Ascending aorta (tissue), 2 donors: ENCODE results near the gene DEGS2. TPM values are rescaled to one million over a fixed set of nuclear protein-coding genes. Genes with fewer than 3 reads are reported as not detected.

Experiments used
- DNase-seq, 2 donors: peaks; one replicate each; pipeline ENCODE4 v3.0.0-alpha.2; 2019; ENCODE audit warnings: low spot score in 2 of 2
- H3K27ac ChIP-seq, 2 donors: fragments of 200-600 bp; sonication (generic); one replicate each; pipeline ENCODE4 v1.5.1; 2016 to 2017; ENCODE audit warnings: mild to moderate bottlenecking in 1 of 2
- H3K27me3 ChIP-seq: fragments of 200-600 bp; sonication (generic); one replicate; pipeline ENCODE4 v1.5.1; 2017
- H3K36me3 ChIP-seq, 2 donors: fragments of 200-600 bp; sonication (generic); one replicate each; pipeline ENCODE4 v1.5.1; 2016
- H3K4me1 ChIP-seq, 2 donors: fragments of 200-600 bp; sonication (generic); one replicate each; pipeline ENCODE4 v1.5.1; 2016 to 2017; ENCODE audit warnings: mild to moderate bottlenecking in 1 of 2
- H3K4me3 ChIP-seq, 2 donors: fragments of 200-600 bp; sonication (generic); one replicate each; pipeline ENCODE4 v1.5.1; 2016 to 2017; ENCODE audit warnings: mild to moderate bottlenecking in 1 of 2
- H3K9me3 ChIP-seq, 2 donors: fragments of 200-600 bp; sonication (generic); one replicate each; pipeline ENCODE4 v1.5.1; 2016
- intact Hi-C: fragments of 100-400 bp; cut with DNase I; formaldehyde crosslinking; loops from one replicate; pipeline ENCODE4 v1.15.1; 2023
- total RNA-seq: library from RNA; depleted of rRNA; stranded (reverse); fragments of >200 nt; gene quantifications from one replicate; pipeline ENCODE4 v1.1.0, GENCODE V29; 2016
- TF ChIP-seq, protein P1 (sequence below), 3 experiments: fragments of 200-600 bp in 2 of 3; fragments of 450-650 bp in 1 of 3; sonication (generic) in 2 of 3; IDR thresholded peaks; one replicate each; pipeline ENCODE4 v1.5.1; 2016 to 2019; ENCODE audit warnings: antibody characterized with exemption in 3 of 3, mild to moderate bottlenecking in 1 of 3, moderate library complexity in 1 of 3

The DEGS2 gene
- total RNA-seq, 1 donor from 2014 or later = 1.6 TPM

- intact Hi-C loops = no loop called here
- Histone ChIP-seq H3K27ac (no peak overlapping the region), H3K27me3 (no peaks in the 10 kb centered on the region), H3K4me1 (no peaks in the 10 kb centered on the region), H3K9me3 (no peaks in the 10 kb centered on the region), H3K36me3 (peaks cover 0 to 4% of the 10 kb centered on the region in 2 donors), H3K4me3 (no peak overlapping the region)
- TF ChIP-seq, protein P1, sequence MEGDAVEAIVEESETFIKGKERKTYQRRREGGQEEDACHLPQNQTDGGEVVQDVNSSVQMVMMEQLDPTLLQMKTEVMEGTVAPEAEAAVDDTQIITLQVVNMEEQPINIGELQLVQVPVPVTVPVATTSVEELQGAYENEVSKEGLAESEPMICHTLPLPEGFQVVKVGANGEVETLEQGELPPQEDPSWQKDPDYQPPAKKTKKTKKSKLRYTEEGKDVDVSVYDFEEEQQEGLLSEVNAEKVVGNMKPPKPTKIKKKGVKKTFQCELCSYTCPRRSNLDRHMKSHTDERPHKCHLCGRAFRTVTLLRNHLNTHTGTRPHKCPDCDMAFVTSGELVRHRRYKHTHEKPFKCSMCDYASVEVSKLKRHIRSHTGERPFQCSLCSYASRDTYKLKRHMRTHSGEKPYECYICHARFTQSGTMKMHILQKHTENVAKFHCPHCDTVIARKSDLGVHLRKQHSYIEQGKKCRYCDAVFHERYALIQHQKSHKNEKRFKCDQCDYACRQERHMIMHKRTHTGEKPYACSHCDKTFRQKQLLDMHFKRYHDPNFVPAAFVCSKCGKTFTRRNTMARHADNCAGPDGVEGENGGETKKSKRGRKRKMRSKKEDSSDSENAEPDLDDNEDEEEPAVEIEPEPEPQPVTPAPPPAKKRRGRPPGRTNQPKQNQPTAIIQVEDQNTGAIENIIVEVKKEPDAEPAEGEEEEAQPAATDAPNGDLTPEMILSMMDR (IDR thresholded peaks at IDR 0.05) = no peak
- DNase-seq = no peak
These were observed 18.9 kb downstream of the DEGS2 start for GRCh38 chr14:100140452-100141078.

GRCh38 chr14:100138955-100139354 is 20.5 kb downstream of the DEGS2 start:
- intact Hi-C loops = no loop called here

GRCh38 chr14:100138082-100138787 is 21.2 kb downstream of the DEGS2 start:
- Histone ChIP-seq H3K4me3 (no peak overlapping the region), H3K27me3 (no peaks in the 10 kb centered on the region), H3K4me1 (no peaks in the 10 kb centered on the region), H3K9me3 (no peaks in the 10 kb centered on the region), H3K36me3 (peaks cover 0 to 3% of the 10 kb centered on the region in 2 donors), H3K27ac (no peak overlapping the region)
- intact Hi-C loops = no loop called here
- TF ChIP-seq, protein P1 (IDR thresholded peaks at IDR 0.05) = no peak
- no peak for DNase-seq

More at GRCh38 chr14:100138955-100139354, 20.5 kb downstream of the DEGS2 start:
- H3K4me1 ChIP-seq = no peaks in the 10 kb centered on the region
- peaks cover 3 to 4% of the 10 kb centered on the region in 2 donors for H3K36me3 ChIP-seq
- no peaks in the 10 kb centered on the region for H3K9me3 ChIP-seq
- no peak overlapping the region for H3K4me3 ChIP-seq
- H3K27me3 ChIP-seq = no peaks in the 10 kb centered on the region
- DNase-seq = no peak
- TF ChIP-seq, protein P1 (IDR thresholded peaks at IDR 0.05) = no peak
- no peak overlapping the region for H3K27ac ChIP-seq

- Histone ChIP-seq H3K4me3 (no peak overlapping the region), H3K36me3 (peaks cover 5 to 8% of the 10 kb centered on the region in 2 donors), H3K27ac (no peak overlapping the region), H3K9me3 (no peaks in the 10 kb centered on the region), H3K4me1 (no peaks in the 10 kb centered on the region), H3K27me3 (no peaks in the 10 kb centered on the region)
- TF ChIP-seq, protein P1 (IDR thresholded peaks at IDR 0.05) = no peak
- intact Hi-C loops = no loop called here
- no peak for DNase-seq
These were observed 22.3 kb downstream of the DEGS2 start for GRCh38 chr14:100137173-100137572.

DNA sequence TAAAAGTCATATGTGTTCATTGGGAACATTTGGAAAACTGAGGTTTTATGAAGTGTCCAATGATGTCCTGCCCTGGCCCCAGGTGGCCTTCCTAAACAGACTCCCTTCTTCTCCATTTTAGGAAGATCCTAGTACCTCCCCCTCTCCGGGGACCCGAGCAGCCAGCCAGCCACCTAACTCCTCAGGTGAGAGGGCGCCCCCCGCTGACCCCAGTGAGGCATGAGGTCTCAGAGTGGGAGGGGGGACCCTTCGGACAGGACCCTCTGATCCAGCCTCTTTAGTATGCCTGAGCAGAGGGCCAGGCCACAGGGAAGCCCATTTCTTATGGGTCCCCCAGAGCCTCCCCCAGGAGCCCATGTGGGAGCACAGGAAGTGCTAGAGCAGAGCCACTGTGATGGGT is 23.7 kb downstream of the DEGS2 start:
- intact Hi-C loops = no loop called here
- Histone ChIP-seq H3K36me3 (peaks cover 6 to 8% of the 10 kb centered on the region in 2 donors), H3K9me3 (no peaks in the 10 kb centered on the region), H3K4me1 (no peaks in the 10 kb centered on the region), H3K27me3 (no peaks in the 10 kb centered on the region), H3K27ac (no peak overlapping the region), H3K4me3 (no peak overlapping the region)
- DNase-seq = no peak
- TF ChIP-seq, protein P1 (IDR thresholded peaks at IDR 0.05) = no peak
